SK-N-SH treated with all-trans-retinoic acid at 6 μM for 48 hours (cell line): ENCODE results near the gene KCNH5.

Experiments used
- ARNTL ChIP-seq: fragments of 450-650 bp; formaldehyde crosslinking; IDR thresholded peaks from 2 replicates; pipeline ENCODE4 v1.5.0; 2020; ENCODE audit warnings: low read depth, mild to moderate bottlenecking, moderate library complexity, borderline replicate concordance
- GLIS3 ChIP-seq: fragments of 250-450 bp; sonication (Bioruptor Pico); IDR thresholded peaks from 2 replicates; pipeline ENCODE4 v1.5.0; 2020; ENCODE audit warnings: mild to moderate bottlenecking, moderate library complexity
- OSR1 ChIP-seq: fragments of 250-450 bp; sonication (Bioruptor Pico); IDR thresholded peaks from 2 replicates; pipeline ENCODE4 v1.8.0; 2022; ENCODE audit warnings: moderate library complexity, mild to moderate bottlenecking, inconsistent platforms
- PATZ1 ChIP-seq: fragments of 250-450 bp; sonication (Bioruptor Pico); IDR thresholded peaks from 2 replicates; pipeline ENCODE4 v1.8.0; 2020; ENCODE audit warnings: mild to moderate bottlenecking, moderate library complexity, borderline replicate concordance
- POU6F1 ChIP-seq: fragments of 250-450 bp; sonication (Bioruptor Pico); IDR thresholded peaks from 2 replicates; pipeline ENCODE4 v1.8.0; 2021; ENCODE audit warnings: low read depth, mild to moderate bottlenecking, moderate library complexity, borderline replicate concordance

- TF ChIP-seq POU6F1 (CRISPR knock-in tag) (no peak), ARNTL (CRISPR knock-in tag) (no peak), PATZ1 (CRISPR knock-in tag) (no peak), OSR1 (no peak), GLIS3 (CRISPR knock-in tag) (no peak)
Measured at GRCh38 chr14:63011623-63012022, 33.6 kb downstream of the KCNH5 start.
